ENCODE data around the gene MTHFSD.

Gene MTHFSD

DNA sequence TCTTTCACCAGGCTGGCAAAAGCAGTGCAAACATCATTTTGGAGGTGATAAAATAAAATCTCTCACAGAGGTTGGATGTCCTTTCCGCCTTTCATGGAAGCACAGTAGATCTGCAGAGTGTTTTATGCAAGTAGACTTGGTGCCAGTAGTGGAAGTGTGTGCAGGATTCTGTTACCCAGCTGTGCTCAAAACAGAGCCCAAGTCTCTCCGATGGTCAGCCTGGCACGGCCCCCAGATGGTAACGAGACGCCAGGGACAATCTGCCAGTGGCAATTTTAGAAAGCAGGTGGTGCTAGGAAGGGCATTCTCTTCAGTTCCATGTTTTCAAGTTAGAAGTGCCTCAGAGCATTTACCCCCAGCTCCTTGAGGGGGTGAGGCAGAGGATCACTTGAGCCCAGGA, 1.5 kb upstream of the MTHFSD start:
- TF ChIP-seq CTCF (IDR thresholded peaks at IDR 0.05; ENCODE audit: insufficient read depth, low read depth, low read length, missing control alignments), result no peak
- no peak for DNase-seq (ENCODE audit: low read depth)

GRCh38 chr16:86555704-86556075, 655 bp upstream of the MTHFSD start:
- TF ChIP-seq CTCF (IDR thresholded peaks at IDR 0.05; ENCODE audit: insufficient read depth, low read depth, low read length, missing control alignments), result no peak
- H3K4me3 ChIP-seq (ENCODE audit: low read length), result peak overlapping the region; percentile 99
- no peak for DNase-seq (ENCODE audit: low read depth)

More for the DNA sequence above, 1.5 kb upstream of the MTHFSD start:
- H3K4me3 ChIP-seq (ENCODE audit: low read length), result no peak overlapping the region

GRCh38 chr16:86554599-86554916, 477 bp downstream of the MTHFSD start:
- TF ChIP-seq CTCF (IDR thresholded peaks at IDR 0.05; ENCODE audit: insufficient read depth, low read depth, low read length, missing control alignments), result no peak
- no peak for DNase-seq (ENCODE audit: low read depth)
- peak overlapping the region; percentile 99 for H3K4me3 ChIP-seq (ENCODE audit: low read length)

DNA sequence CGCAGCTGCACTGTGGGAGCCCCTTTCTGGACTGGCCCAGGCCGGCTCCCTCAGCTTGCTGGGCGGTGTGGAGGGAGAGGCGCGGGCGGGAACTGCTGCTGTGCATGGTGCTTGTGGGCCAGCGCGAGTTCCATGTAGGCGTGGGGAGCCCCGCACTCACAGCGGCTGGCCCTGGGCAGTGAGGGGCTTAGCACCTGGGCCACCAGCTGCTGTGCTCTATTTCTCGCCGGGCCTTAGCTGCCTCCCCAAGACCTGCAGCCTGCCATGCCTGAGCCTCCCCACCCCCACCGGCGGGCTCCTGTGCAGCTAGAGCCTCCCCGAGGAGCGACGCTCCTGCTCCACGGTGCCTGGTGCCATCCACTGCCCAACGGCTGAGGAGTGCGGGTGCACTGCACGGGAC, 1.7 kb downstream of the MTHFSD start:
- no peak overlapping the region for H3K4me3 ChIP-seq (ENCODE audit: low read length)
- no peak for TF ChIP-seq CTCF (IDR thresholded peaks at IDR 0.05; ENCODE audit: insufficient read depth, low read depth, low read length, missing control alignments)
- no peak for DNase-seq (ENCODE audit: low read depth)

- TF ChIP-seq CTCF (IDR thresholded peaks at IDR 0.05; ENCODE audit: insufficient read depth, low read depth, low read length, missing control alignments), result no peak
- DNase-seq (ENCODE audit: low read depth), result no peak
- no peak overlapping the region for H3K4me3 ChIP-seq (ENCODE audit: low read length)
Observed at GRCh38 chr16:86550281-86550680, 4.8 kb downstream of the MTHFSD start.

GRCh38 chr16:86549893-86550190, 5.2 kb downstream of the MTHFSD start:
- TF ChIP-seq CTCF (IDR thresholded peaks at IDR 0.05; ENCODE audit: insufficient read depth, low read depth, low read length, missing control alignments), result no peak
- no peak for DNase-seq (ENCODE audit: low read depth)
- H3K4me3 ChIP-seq (ENCODE audit: low read length), result no peak overlapping the region

DNA sequence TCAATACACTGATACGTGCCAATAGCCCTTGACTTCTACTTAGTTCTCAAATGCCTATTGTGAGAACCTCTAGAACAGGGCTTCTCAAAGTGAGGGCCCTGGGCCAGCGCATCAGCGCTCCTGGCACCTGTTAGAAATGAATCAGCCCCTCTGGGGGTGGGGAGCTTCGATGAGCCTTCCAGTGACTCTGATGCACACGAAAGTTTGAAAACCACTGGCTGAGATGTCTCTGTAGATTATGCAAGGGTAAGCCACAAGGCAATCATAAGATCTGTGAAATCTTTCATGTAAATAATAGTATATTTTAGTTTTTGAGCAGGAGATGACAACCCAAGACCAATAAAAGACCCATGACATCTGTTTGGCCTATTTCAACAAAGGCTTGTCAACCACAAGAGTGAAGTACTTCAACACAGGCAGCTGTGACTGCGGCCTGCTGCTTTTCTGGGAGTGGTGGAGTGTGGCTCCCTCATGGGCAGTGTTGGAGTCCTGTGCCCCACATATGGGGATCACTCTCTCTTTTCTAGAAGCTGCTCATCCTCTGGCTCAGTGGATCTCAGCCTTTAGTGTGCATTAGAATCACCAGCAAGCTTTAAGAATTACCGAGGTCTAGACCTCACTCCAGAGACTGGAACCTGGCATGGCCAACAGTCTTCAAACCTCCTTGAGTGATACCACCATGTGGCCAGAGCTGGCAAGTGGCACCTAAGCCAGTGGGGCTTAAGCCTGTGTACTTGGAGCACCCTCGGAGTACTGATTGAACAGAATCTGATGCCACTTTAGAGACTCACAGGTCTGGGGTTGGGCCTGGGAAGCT, 5.8 kb downstream of the MTHFSD start:
- H3K4me3 ChIP-seq (ENCODE audit: low read length), result no peak overlapping the region
- DNase-seq (ENCODE audit: low read depth), result no peak
- no peak for TF ChIP-seq CTCF (IDR thresholded peaks at IDR 0.05; ENCODE audit: insufficient read depth, low read depth, low read length, missing control alignments)
